WTC11 (cell line): ENCODE measurements around the gene C9orf153. TPM values are rescaled to one million over a fixed set of nuclear protein-coding genes. Genes with fewer than 3 reads are reported as not detected.

Experiments used
- ATAC-seq: fragments of 200-7000 bp; cut with Tn5 transposase; 2 replicates; pipeline ENCODE4 v1.10.0; 2021; ENCODE audit warnings: mild to moderate bottlenecking, moderate library complexity
- CTCF ChIA-PET: fragments of 300-600 bp; sonication (Branson Sonifier 250); formaldehyde crosslinking; loops from one replicate; lab custom pipeline; 2021; ENCODE audit warnings: antibody characterized with exemption; lab: Charles Lee
- POLR2A ChIA-PET: fragments of 350-600 bp; sonication (Branson Sonifier 250); formaldehyde crosslinking; loops from one replicate; lab custom pipeline; 2021; ENCODE audit warnings: antibody characterized with exemption; lab: Charles Lee
- DNase-seq: peaks from one replicate; pipeline ENCODE4 v3.0.0; 2021; ENCODE audit warnings: low spot score
- H3K27ac Mint-ChIP-seq: 2 replicates; pipeline ENCODE4 v1.8.0; 2021; ENCODE audit warnings: mixed read lengths
- H3K27me3 Mint-ChIP-seq: 2 replicates; pipeline ENCODE4 v1.8.0; 2021; ENCODE audit warnings: low read depth, mild to moderate bottlenecking, moderate library complexity, mixed read lengths
- H3K36me3 Mint-ChIP-seq: 2 replicates; pipeline ENCODE4 v1.8.0; 2021; ENCODE audit warnings: mixed read lengths
- H3K4me1 Mint-ChIP-seq: 2 replicates; pipeline ENCODE4 v1.8.0; 2022; ENCODE audit warnings: mixed read lengths
- H3K4me3 Mint-ChIP-seq: 2 replicates; pipeline ENCODE4 v1.8.0; 2021; ENCODE audit warnings: mild to moderate bottlenecking, moderate library complexity, mixed read lengths
- H3K9me3 Mint-ChIP-seq: 2 replicates; pipeline ENCODE4 v1.8.0; 2021; ENCODE audit warnings: mixed read lengths
- CBFB ChIP-seq: sonication (generic); formaldehyde crosslinking; IDR thresholded peaks from 2 replicates; pipeline ENCODE4 v1.8.1; 2022; ENCODE audit warnings: mild to moderate bottlenecking, low read depth, missing genetic modification reagents
- E2F5 ChIP-seq: sonication (generic); formaldehyde crosslinking; IDR thresholded peaks from 2 replicates; pipeline ENCODE4 v1.8.1; 2022; ENCODE audit warnings: mild to moderate bottlenecking, moderate library complexity, missing genetic modification reagents
- EMX1 ChIP-seq: fragments of 250-450 bp; sonication (Bioruptor Pico); IDR thresholded peaks from 2 replicates; pipeline ENCODE4 v1.8.0; 2021; ENCODE audit warnings: mild to moderate bottlenecking
- ERG ChIP-seq: fragments of 250-450 bp; sonication (Bioruptor Pico); IDR thresholded peaks from 2 replicates; pipeline ENCODE4 v1.8.0; 2021; ENCODE audit warnings: mild to moderate bottlenecking
- FOXK1 ChIP-seq: sonication (generic); formaldehyde crosslinking; IDR thresholded peaks from 2 replicates; pipeline ENCODE4 v1.8.0; 2022; ENCODE audit warnings: mild to moderate bottlenecking, moderate library complexity, missing genetic modification reagents
- MYBL2 ChIP-seq: sonication (generic); formaldehyde crosslinking; IDR thresholded peaks from 2 replicates; pipeline ENCODE4 v1.8.1; 2023; ENCODE audit warnings: mild to moderate bottlenecking, moderate library complexity, missing genetic modification reagents
- NFE2L1 ChIP-seq: sonication (generic); formaldehyde crosslinking; IDR thresholded peaks from 2 replicates; pipeline ENCODE4 v1.8.1; 2023; ENCODE audit warnings: missing genetic modification reagents
- NFYB ChIP-seq: sonication (generic); formaldehyde crosslinking; conservative IDR thresholded peaks from 2 replicates; pipeline ENCODE4 v1.8.0; 2022; ENCODE audit warnings: low read depth, missing genetic modification reagents
- PREB ChIP-seq: sonication (generic); formaldehyde crosslinking; IDR thresholded peaks from 2 replicates; pipeline ENCODE4 v1.8.1; 2022; ENCODE audit warnings: mild to moderate bottlenecking, missing genetic modification reagents, moderate library complexity, borderline replicate concordance
- SOX15 ChIP-seq: fragments of 250-450 bp; sonication (Bioruptor Pico); IDR thresholded peaks from 2 replicates; pipeline ENCODE4 v1.9.0; 2021; ENCODE audit warnings: mild to moderate bottlenecking
- TP53 ChIP-seq: sonication (generic); formaldehyde crosslinking; IDR thresholded peaks from 2 replicates; pipeline ENCODE4 v1.8.1; 2023; ENCODE audit warnings: mild to moderate bottlenecking, missing genetic modification reagents
- USF2 ChIP-seq: sonication (generic); formaldehyde crosslinking; IDR thresholded peaks from 2 replicates; pipeline ENCODE4 v1.8.1; 2023; ENCODE audit warnings: mild to moderate bottlenecking, missing genetic modification reagents, moderate library complexity
- ZBTB21 ChIP-seq: sonication (generic); formaldehyde crosslinking; IDR thresholded peaks from 2 replicates; pipeline ENCODE4 v1.8.1; 2023; ENCODE audit warnings: mild to moderate bottlenecking, missing genetic modification reagents, borderline replicate concordance
- ZNF281 ChIP-seq: sonication (generic); formaldehyde crosslinking; IDR thresholded peaks from 2 replicates; pipeline ENCODE4 v1.8.0; 2023; ENCODE audit warnings: mild to moderate bottlenecking, missing genetic modification reagents
- ZNF671 ChIP-seq: fragments of 250-450 bp; sonication (Bioruptor Pico); IDR thresholded peaks from 2 replicates; pipeline ENCODE4 v1.8.0; 2021; ENCODE audit warnings: mild to moderate bottlenecking
- total RNA-seq: library from RNA; stranded (reverse); gene quantifications from 3 replicates; pipeline ENCODE4 v1.2.3, GENCODE V29; 2021
- TF ChIP-seq, protein P1 (sequence below): sonication (generic); formaldehyde crosslinking; IDR thresholded peaks from 2 replicates; pipeline ENCODE4 v1.8.1; 2023; ENCODE audit warnings: mild to moderate bottlenecking, missing genetic modification reagents
- TF ChIP-seq, protein P2 (sequence below): sonication (generic); formaldehyde crosslinking; IDR thresholded peaks from 2 replicates; pipeline ENCODE4 v1.8.1; 2022; ENCODE audit warnings: low read depth, mild to moderate bottlenecking, moderate library complexity, missing genetic modification reagents, borderline replicate concordance
- TF ChIP-seq, protein P3 (sequence below): sonication (generic); formaldehyde crosslinking; IDR thresholded peaks from 2 replicates; pipeline ENCODE4 v1.8.0; 2023; ENCODE audit warnings: missing genetic modification reagents
- TF ChIP-seq, protein P4 (sequence below): sonication (generic); formaldehyde crosslinking; IDR thresholded peaks from 2 replicates; pipeline ENCODE4 v1.8.1; 2022; ENCODE audit warnings: missing genetic modification reagents, borderline replicate concordance
- TF ChIP-seq, protein P5 (sequence below): sonication (generic); formaldehyde crosslinking; IDR thresholded peaks from 2 replicates; pipeline ENCODE4 v1.8.1; 2023; ENCODE audit warnings: mild to moderate bottlenecking, missing genetic modification reagents

Gene C9orf153
- total RNA-seq, 1 experiment from 2014 or later, result not detected

DNA sequence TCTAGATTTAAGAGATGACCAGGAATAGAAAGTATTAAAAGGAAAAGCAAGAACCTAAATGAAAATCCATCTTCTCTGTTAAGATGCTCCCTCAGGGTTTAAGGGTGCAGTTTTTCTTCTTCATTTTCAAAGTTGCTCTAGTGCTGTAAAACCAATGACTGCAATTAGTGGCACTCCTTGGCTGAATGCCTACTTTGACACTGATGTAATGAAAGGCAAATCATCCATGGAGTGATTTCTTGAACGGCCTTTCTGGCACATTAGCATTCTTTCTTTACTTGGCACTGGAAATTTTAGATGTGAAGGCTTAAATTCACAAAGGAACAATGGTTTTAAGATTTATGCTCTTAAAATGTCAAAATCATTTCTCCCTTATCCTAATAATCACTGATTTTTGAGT lies 42.2 kb upstream of the C9orf153 start:
- Mint-ChIP-seq H3K4me3 (no peak overlapping the region), H3K4me1 (peaks cover 22% of the 10 kb centered on the region), H3K9me3 (no peaks in the 10 kb centered on the region), H3K27me3 (no peaks in the 10 kb centered on the region), H3K36me3 (peaks cover 32% of the 10 kb centered on the region), H3K27ac (no peak overlapping the region)
- POLR2A ChIA-PET, result no interaction called here
- DNase-seq (no peak), ATAC-seq (no peak)
- TF ChIP-seq, protein P1, sequence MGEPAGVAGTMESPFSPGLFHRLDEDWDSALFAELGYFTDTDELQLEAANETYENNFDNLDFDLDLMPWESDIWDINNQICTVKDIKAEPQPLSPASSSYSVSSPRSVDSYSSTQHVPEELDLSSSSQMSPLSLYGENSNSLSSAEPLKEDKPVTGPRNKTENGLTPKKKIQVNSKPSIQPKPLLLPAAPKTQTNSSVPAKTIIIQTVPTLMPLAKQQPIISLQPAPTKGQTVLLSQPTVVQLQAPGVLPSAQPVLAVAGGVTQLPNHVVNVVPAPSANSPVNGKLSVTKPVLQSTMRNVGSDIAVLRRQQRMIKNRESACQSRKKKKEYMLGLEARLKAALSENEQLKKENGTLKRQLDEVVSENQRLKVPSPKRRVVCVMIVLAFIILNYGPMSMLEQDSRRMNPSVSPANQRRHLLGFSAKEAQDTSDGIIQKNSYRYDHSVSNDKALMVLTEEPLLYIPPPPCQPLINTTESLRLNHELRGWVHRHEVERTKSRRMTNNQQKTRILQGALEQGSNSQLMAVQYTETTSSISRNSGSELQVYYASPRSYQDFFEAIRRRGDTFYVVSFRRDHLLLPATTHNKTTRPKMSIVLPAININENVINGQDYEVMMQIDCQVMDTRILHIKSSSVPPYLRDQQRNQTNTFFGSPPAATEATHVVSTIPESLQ (CRISPR knock-in tag), result no peak
- no peak for TF ChIP-seq ZBTB21 (CRISPR knock-in tag)
- no peak for TF ChIP-seq E2F5 (CRISPR knock-in tag)
- no peak for TF ChIP-seq ZNF281 (CRISPR knock-in tag)
- TF ChIP-seq, protein P2, sequence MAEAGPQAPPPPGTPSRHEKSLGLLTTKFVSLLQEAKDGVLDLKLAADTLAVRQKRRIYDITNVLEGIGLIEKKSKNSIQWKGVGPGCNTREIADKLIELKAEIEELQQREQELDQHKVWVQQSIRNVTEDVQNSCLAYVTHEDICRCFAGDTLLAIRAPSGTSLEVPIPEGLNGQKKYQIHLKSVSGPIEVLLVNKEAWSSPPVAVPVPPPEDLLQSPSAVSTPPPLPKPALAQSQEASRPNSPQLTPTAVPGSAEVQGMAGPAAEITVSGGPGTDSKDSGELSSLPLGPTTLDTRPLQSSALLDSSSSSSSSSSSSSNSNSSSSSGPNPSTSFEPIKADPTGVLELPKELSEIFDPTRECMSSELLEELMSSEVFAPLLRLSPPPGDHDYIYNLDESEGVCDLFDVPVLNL, result no peak
- TF ChIP-seq, protein P3, sequence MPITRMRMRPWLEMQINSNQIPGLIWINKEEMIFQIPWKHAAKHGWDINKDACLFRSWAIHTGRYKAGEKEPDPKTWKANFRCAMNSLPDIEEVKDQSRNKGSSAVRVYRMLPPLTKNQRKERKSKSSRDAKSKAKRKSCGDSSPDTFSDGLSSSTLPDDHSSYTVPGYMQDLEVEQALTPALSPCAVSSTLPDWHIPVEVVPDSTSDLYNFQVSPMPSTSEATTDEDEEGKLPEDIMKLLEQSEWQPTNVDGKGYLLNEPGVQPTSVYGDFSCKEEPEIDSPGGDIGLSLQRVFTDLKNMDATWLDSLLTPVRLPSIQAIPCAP, result no peak
- TF ChIP-seq NFYB (CRISPR knock-in tag), result no peak
- TF ChIP-seq, protein P4, sequence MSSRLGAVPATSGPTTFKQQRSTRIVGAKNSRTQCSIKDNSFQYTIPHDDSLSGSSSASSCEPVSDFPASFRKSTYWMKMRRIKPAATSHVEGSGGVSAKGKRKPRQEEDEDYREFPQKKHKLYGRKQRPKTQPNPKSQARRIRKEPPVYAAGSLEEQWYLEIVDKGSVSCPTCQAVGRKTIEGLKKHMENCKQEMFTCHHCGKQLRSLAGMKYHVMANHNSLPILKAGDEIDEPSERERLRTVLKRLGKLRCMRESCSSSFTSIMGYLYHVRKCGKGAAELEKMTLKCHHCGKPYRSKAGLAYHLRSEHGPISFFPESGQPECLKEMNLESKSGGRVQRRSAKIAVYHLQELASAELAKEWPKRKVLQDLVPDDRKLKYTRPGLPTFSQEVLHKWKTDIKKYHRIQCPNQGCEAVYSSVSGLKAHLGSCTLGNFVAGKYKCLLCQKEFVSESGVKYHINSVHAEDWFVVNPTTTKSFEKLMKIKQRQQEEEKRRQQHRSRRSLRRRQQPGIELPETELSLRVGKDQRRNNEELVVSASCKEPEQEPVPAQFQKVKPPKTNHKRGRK (CRISPR knock-in tag), result no peak
- no peak for TF ChIP-seq CBFB
- TF ChIP-seq ZNF671, result no peak
- no peak for TF ChIP-seq NFE2L1
- no peak for TF ChIP-seq PREB (CRISPR knock-in tag)
- CTCF ChIA-PET, result no interaction called here

- H3K9me3 Mint-ChIP-seq, result no peaks in the 10 kb centered on the region
- TF ChIP-seq MYBL2 (CRISPR knock-in tag) (no peak), ERG (no peak), FOXK1 (CRISPR knock-in tag) (no peak), SOX15 (CRISPR knock-in tag) (no peak), EMX1 (CRISPR knock-in tag) (no peak), TP53 (no peak), USF2 (no peak)
- TF ChIP-seq, protein P3, result no peak
- TF ChIP-seq, protein P5, sequence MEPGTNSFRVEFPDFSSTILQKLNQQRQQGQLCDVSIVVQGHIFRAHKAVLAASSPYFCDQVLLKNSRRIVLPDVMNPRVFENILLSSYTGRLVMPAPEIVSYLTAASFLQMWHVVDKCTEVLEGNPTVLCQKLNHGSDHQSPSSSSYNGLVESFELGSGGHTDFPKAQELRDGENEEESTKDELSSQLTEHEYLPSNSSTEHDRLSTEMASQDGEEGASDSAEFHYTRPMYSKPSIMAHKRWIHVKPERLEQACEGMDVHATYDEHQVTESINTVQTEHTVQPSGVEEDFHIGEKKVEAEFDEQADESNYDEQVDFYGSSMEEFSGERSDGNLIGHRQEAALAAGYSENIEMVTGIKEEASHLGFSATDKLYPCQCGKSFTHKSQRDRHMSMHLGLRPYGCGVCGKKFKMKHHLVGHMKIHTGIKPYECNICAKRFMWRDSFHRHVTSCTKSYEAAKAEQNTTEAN, result no peak
Observed at GRCh38 chr9:86300701-86301100, 41.2 kb upstream of the C9orf153 start.

More at GRCh38 chr9:86300701-86301100, 41.2 kb upstream of the C9orf153 start:
- POLR2A ChIA-PET, result no interaction called here
- H3K27ac Mint-ChIP-seq, result no peak overlapping the region
- no peak overlapping the region for H3K4me3 Mint-ChIP-seq
- H3K4me1 Mint-ChIP-seq, result peaks cover 22% of the 10 kb centered on the region
- peaks cover 32% of the 10 kb centered on the region for H3K36me3 Mint-ChIP-seq
- CTCF ChIA-PET, result no interaction called here
- ATAC-seq (no peak), DNase-seq (no peak)
- H3K27me3 Mint-ChIP-seq, result no peaks in the 10 kb centered on the region
